HCT116 (cell line): ENCODE measurements around the gene NSMCE1. TPM values are rescaled to one million over a fixed set of nuclear protein-coding genes. Genes with fewer than 3 reads are reported as not detected.

Experiments
- ATAC-seq: fragments of 200-7000 bp; cut with Tn5 transposase; 2 replicates; pipeline ENCODE4 v1.9.1; 2020; ENCODE audit warnings: mild to moderate bottlenecking, moderate library complexity
- BruUV-seq: library from RNA; stranded (reverse); fragments of 400-500 nt; replicated peaks from 2 replicates; lab custom pipeline; 2021; lab: Mats Ljungman, UMichigan
- CTCF ChIA-PET: fragments of 300-600 bp; sonication (Branson Sonifier 250); formaldehyde crosslinking; loops from one replicate; lab custom pipeline; 2021; ENCODE audit warnings: antibody characterized with exemption; lab: Charles Lee
- POLR2A ChIA-PET: fragments of 300-600, 350-600 bp; sonication (Branson Sonifier 250); formaldehyde crosslinking; loops from one replicate; lab custom pipeline; 2021; ENCODE audit warnings: antibody characterized with exemption; lab: Charles Lee
- RAD21 ChIA-PET, 2 experiments: fragments of 300-600 bp; sonication (Branson Sonifier 250); formaldehyde crosslinking; loops; one replicate each; lab custom pipeline; 2023; ENCODE audit warnings: low total read pairs in 2 of 2; ENCODE audit not compliant: uncharacterized antibody in 2 of 2, unreplicated experiment in 2 of 2, low non-redundant PET in 1 of 2; lab: Charles Lee
- DNase-seq: peaks from one replicate; pipeline ENCODE4 v3.0.0-alpha.2; 2010; ENCODE audit warnings: low read depth, low spot score
- H2AFZ ChIP-seq: fragments of 200-600 bp; shearing (Covaris generic), sonication (generic); 2 replicates; pipeline ENCODE4 v1.6.1; 2017; ENCODE audit warnings: low read depth, mixed run types, mixed read lengths, antibody characterized with exemption, low read length; ENCODE audit not compliant: poor library complexity, severe bottlenecking
- H3K27ac ChIP-seq: 2 replicates; pipeline ENCODE4 v1.5.1; 2012; ENCODE audit warnings: low read depth, low read length
- H3K27me3 ChIP-seq: fragments of 200-600 bp; sonication (generic); 2 replicates; pipeline ENCODE4 v1.6.1; 2016; ENCODE audit warnings: mixed run types, low read length, mixed read lengths; ENCODE audit not compliant: insufficient read depth
- H3K36me3 ChIP-seq, 2 experiments: fragments of 200-500 bp in 1 of 2; fragments of 200-600 bp in 1 of 2; sonication (Bioruptor generic) in 1 of 2; sonication (generic) in 1 of 2; 2 replicates each; pipeline versions ENCODE4 v1.5.1 to v1.6.1; 2014 to 2016; ENCODE audit warnings: low read length in 2 of 2, inconsistent platforms in 1 of 2, mixed read lengths in 1 of 2, mixed run types in 1 of 2; ENCODE audit not compliant: insufficient read depth in 2 of 2, control insufficient read depth in 1 of 2
- H3K4me1 ChIP-seq, 2 experiments: fragments of 200-600 bp in 1 of 2; sonication (generic) in 1 of 2; 2 replicates each; pipeline versions ENCODE4 v1.5.1 to v1.6.1; 2012 to 2017; ENCODE audit warnings: low read length in 2 of 2, inconsistent platforms in 1 of 2, mild to moderate bottlenecking in 1 of 2, mixed read lengths in 1 of 2, mixed run types in 1 of 2, moderate library complexity in 1 of 2; ENCODE audit not compliant: insufficient read depth in 2 of 2, control insufficient read depth in 1 of 2
- H3K4me2 ChIP-seq: fragments of 200-600 bp; sonication (generic); 2 replicates; pipeline ENCODE4 v1.6.1; 2017; ENCODE audit warnings: mixed run types, low read length, mixed read lengths
- H3K4me3 ChIP-seq, 2 experiments: fragments of 200-600 bp in 1 of 2; sonication (generic) in 1 of 2; replicated peaks in 1 of 2; 2 replicates each; pipeline ENCODE4 v1.5.1; 2011 to 2016; ENCODE audit warnings: low read length in 2 of 2, control low read depth in 1 of 2, low read depth in 1 of 2, mild to moderate bottlenecking in 1 of 2, mixed read lengths in 1 of 2, mixed run types in 1 of 2
- H3K79me2 ChIP-seq: fragments of 200-600 bp; sonication (generic); 2 replicates; pipeline ENCODE4 v1.6.1; 2017; ENCODE audit warnings: mild to moderate bottlenecking, mixed run types, low read length, moderate library complexity, mixed read lengths; ENCODE audit not compliant: insufficient read depth
- H3K9ac ChIP-seq: fragments of 200-600 bp; sonication (generic); 2 replicates; pipeline ENCODE4 v1.6.1; 2016; ENCODE audit warnings: low read length, mixed read lengths
- H3K9me2 ChIP-seq: fragments of 200-600 bp; sonication (generic), shearing (Covaris generic); 2 replicates; pipeline ENCODE4 v1.6.1; 2017; ENCODE audit warnings: mixed run types, mild to moderate bottlenecking, moderate library complexity; ENCODE audit not compliant: insufficient read depth
- H3K9me3 ChIP-seq, 2 experiments: fragments of 200-500 bp in 1 of 2; fragments of 200-600 bp in 1 of 2; sonication (Bioruptor generic) in 1 of 2; sonication (generic) in 1 of 2; 2 replicates each; pipeline ENCODE4 v1.6.1; 2014 to 2017; ENCODE audit warnings: low read length in 2 of 2, mixed read lengths in 2 of 2, inconsistent platforms in 1 of 2, low read depth in 1 of 2, mild to moderate bottlenecking in 1 of 2, mixed run types in 1 of 2, moderate library complexity in 1 of 2; ENCODE audit not compliant: control insufficient read depth in 1 of 2, insufficient read depth in 1 of 2
- H4K20me1 ChIP-seq: fragments of 200-600 bp; sonication (generic), shearing (Covaris generic); 2 replicates; pipeline ENCODE4 v1.6.1; 2017; ENCODE audit warnings: mixed run types, mild to moderate bottlenecking, moderate library complexity; ENCODE audit not compliant: insufficient read depth
- ATF3 ChIP-seq: IDR thresholded peaks from 2 replicates; pipeline ENCODE4 v1.6.1; 2012
- CBX3 ChIP-seq: IDR thresholded peaks from 2 replicates; pipeline ENCODE4 v1.6.1; 2012; ENCODE audit warnings: low read depth
- CEBPB ChIP-seq: IDR thresholded peaks from 2 replicates; pipeline ENCODE4 v1.6.1; 2012; ENCODE audit warnings: low read depth
- CTCF ChIP-seq, 3 experiments: fragments of 200-600 bp in 1 of 3; sonication (generic) in 1 of 3; IDR thresholded peaks in 2 of 3; conservative IDR thresholded peaks in 1 of 3; 2 replicates each; pipeline ENCODE4 v1.5.1; 2012 to 2017; ENCODE audit warnings: low read depth in 2 of 3, low read length in 2 of 3, antibody characterized with exemption in 1 of 3, borderline replicate concordance in 1 of 3, control low read depth in 1 of 3, mild to moderate bottlenecking in 1 of 3, mixed read lengths in 1 of 3, mixed run types in 1 of 3, moderate library complexity in 1 of 3; ENCODE audit not compliant: insufficient read depth in 1 of 3
- EZH2phosphoT487 ChIP-seq: fragments of 200-600 bp; IDR thresholded peaks from 2 replicates; pipeline ENCODE4 v1.6.1; 2018; ENCODE audit warnings: antibody characterized with exemption, borderline replicate concordance
- FOSL1 ChIP-seq: IDR thresholded peaks from 2 replicates; pipeline ENCODE4 v1.6.1; 2012; ENCODE audit warnings: low read depth
- MAX ChIP-seq: IDR thresholded peaks from 2 replicates; pipeline ENCODE4 v1.6.1; 2012
- POLR2AphosphoS5 ChIP-seq: IDR thresholded peaks from 2 replicates; pipeline ENCODE4 v1.6.1; 2011; ENCODE audit warnings: mild to moderate bottlenecking, low read depth, low read length, moderate library complexity
- REST ChIP-seq: IDR thresholded peaks from 2 replicates; pipeline ENCODE4 v1.6.1; 2012; ENCODE audit warnings: low read depth
- SP1 ChIP-seq: IDR thresholded peaks from 2 replicates; pipeline ENCODE4 v1.6.1; 2012; ENCODE audit warnings: low read depth
- SRF ChIP-seq: IDR thresholded peaks from 2 replicates; pipeline ENCODE4 v1.6.1; 2012; ENCODE audit warnings: low read depth
- TCF7L2 ChIP-seq: IDR thresholded peaks from 2 replicates; pipeline ENCODE4 v1.7.0; 2011; ENCODE audit warnings: borderline replicate concordance, inconsistent platforms; ENCODE audit not compliant: insufficient read depth, insufficient read length; ENCODE audit errors: extremely low read depth
- intact Hi-C: fragments of 100-400 bp; cut with micrococcal nuclease; formaldehyde crosslinking; loops from 2 replicates; pipeline ENCODE4 v1.10.0; 2022
- total RNA-seq: library from RNA; stranded (reverse); gene quantifications from one replicate; pipeline ENCODE4 v1.2.1, GENCODE V29; 2021; ENCODE audit not compliant: unreplicated experiment

Gene NSMCE1
- total RNA-seq, 1 experiment from 2014 or later, result 85.6 TPM

GRCh38 chr16:27304881-27305745, 36.5 kb upstream of the NSMCE1 start:
- no peak overlapping the region for H3K4me2 ChIP-seq
- no peaks in the 10 kb centered on the region for H3K79me2 ChIP-seq
- POLR2A ChIA-PET, result no interaction called here
- H3K9me3 ChIP-seq, result peaks cover 0 to 6% of the 10 kb centered on the region in 2 experiments; a peak in 1 of 4 replicates
- no peak for DNase-seq
- no peak overlapping the region for H3K4me3 ChIP-seq
- no peak overlapping the region for H3K27ac ChIP-seq
- H3K36me3 ChIP-seq, result no peaks in the 10 kb centered on the region
- RAD21 ChIA-PET, result no interaction called here
- ATAC-seq, result no peak
- peaks cover 0 to 4% of the 10 kb centered on the region in 2 experiments; a peak in 1 of 4 replicates for H3K4me1 ChIP-seq
- no TSS peak for BruUV-seq
- TF ChIP-seq SP1 (no peak), POLR2AphosphoS5 (no peak), SRF (no peak), EZH2phosphoT487 (no peak), ATF3 (no peak), TCF7L2 (no peak), CEBPB (no peak), FOSL1 (no peak), MAX (no peak)
- no peaks in the 10 kb centered on the region for H3K27me3 ChIP-seq
- no peaks in the 10 kb centered on the region for H3K9me2 ChIP-seq
- no peak overlapping the region for H2AFZ ChIP-seq
- no peak overlapping the region for H3K9ac ChIP-seq
- intact Hi-C loops, result no loop called here
- CTCF ChIA-PET, result no interaction called here
- H4K20me1 ChIP-seq, result no peaks in the 10 kb centered on the region

- no peak overlapping the region for H3K4me2 ChIP-seq
- peaks cover 0 to 5% of the 10 kb centered on the region in 2 experiments; a peak in 1 of 4 replicates for H3K9me3 ChIP-seq
- DNase-seq (no peak), ATAC-seq (no peak)
- H3K4me3 ChIP-seq, result no peak overlapping the region
- RAD21 ChIA-PET, result no interaction called here
- TF ChIP-seq CTCF (IDR thresholded peaks at IDR 0.05 in 2 of 3, conservative IDR thresholded peaks at IDR 0.05 in 1 of 3; ENCODE audit: borderline replicate concordance in 1 of 3, insufficient read depth in 1 of 3, low read depth in 2 of 3, low read length in 2 of 3), result no peak
- TF ChIP-seq CBX3, result no peak
- TF ChIP-seq REST, result no peak
- no peak for TF ChIP-seq POLR2AphosphoS5
- no peak for TF ChIP-seq EZH2phosphoT487
- no peaks in the 10 kb centered on the region for H3K36me3 ChIP-seq
- H3K9ac ChIP-seq, result no peak overlapping the region
- H3K27me3 ChIP-seq, result no peaks in the 10 kb centered on the region
- no peaks in the 10 kb centered on the region for H3K9me2 ChIP-seq
- intact Hi-C loops, result no loop called here
- POLR2A ChIA-PET, result no interaction called here
- CTCF ChIA-PET, result no interaction called here
- peaks cover 0 to 7% of the 10 kb centered on the region in 2 experiments; a peak in 1 of 4 replicates for H3K4me1 ChIP-seq
- no TSS peak for BruUV-seq
- no peaks in the 10 kb centered on the region for H4K20me1 ChIP-seq
- H3K27ac ChIP-seq, result no peak overlapping the region
- H2AFZ ChIP-seq, result no peak overlapping the region
- no peaks in the 10 kb centered on the region for H3K79me2 ChIP-seq
These were observed 35.5 kb upstream of the NSMCE1 start for GRCh38 chr16:27304102-27304501.
